ENCODE measurements around the gene PPM1L.

Gene PPM1L

DNA sequence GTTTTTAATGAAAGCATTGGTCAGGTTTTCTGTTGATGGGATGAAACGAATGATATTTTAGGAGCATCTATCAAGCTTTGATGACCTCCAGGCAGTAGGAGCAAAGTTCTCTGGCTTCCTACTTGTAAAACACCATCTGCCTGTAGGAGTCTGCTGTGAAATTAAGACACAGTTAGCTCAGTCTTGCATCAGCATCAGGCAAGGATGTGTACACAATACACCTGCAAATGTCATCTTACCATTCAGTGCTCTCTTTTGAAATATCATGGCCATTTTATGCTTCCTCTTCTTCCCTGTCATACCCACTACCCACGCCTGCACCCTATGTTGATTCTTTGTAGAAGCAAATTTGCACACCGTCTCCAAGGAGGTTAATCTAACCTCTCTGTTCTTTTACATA lies 310.9 kb downstream of the PPM1L start:
- TF ChIP-seq, protein P1, sequence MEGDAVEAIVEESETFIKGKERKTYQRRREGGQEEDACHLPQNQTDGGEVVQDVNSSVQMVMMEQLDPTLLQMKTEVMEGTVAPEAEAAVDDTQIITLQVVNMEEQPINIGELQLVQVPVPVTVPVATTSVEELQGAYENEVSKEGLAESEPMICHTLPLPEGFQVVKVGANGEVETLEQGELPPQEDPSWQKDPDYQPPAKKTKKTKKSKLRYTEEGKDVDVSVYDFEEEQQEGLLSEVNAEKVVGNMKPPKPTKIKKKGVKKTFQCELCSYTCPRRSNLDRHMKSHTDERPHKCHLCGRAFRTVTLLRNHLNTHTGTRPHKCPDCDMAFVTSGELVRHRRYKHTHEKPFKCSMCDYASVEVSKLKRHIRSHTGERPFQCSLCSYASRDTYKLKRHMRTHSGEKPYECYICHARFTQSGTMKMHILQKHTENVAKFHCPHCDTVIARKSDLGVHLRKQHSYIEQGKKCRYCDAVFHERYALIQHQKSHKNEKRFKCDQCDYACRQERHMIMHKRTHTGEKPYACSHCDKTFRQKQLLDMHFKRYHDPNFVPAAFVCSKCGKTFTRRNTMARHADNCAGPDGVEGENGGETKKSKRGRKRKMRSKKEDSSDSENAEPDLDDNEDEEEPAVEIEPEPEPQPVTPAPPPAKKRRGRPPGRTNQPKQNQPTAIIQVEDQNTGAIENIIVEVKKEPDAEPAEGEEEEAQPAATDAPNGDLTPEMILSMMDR (conservative IDR thresholded peaks at IDR 0.05; ENCODE audit: low read length) = no peak
- DNase-seq (ENCODE audit: low read depth) = no peak
- no peak overlapping the region for H3K4me3 ChIP-seq (ENCODE audit: low read length)

DNA sequence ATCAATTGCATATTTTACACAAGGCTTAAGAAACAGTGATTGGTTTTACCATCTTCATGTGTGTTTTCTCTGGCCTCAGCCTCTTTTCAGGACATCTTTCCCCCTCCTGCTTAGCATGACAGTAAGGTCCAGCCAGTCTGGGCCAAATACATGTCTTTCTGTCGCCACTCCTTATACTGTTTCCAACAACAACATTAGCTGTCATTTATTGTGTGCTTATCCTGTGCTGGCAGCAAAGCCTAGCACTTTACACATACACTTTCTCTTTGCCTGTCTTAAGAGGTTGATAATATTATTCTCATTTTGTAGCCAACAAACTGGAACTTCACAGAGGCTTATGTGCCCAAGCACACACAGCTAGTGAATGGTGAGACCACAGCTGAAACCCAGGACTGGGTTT lies 311.3 kb downstream of the PPM1L start:
- no peak for DNase-seq (ENCODE audit: low read depth)
- H3K4me3 ChIP-seq (ENCODE audit: low read length) = no peak overlapping the region
- TF ChIP-seq, protein P1 (conservative IDR thresholded peaks at IDR 0.05; ENCODE audit: low read length) = no peak

DNA sequence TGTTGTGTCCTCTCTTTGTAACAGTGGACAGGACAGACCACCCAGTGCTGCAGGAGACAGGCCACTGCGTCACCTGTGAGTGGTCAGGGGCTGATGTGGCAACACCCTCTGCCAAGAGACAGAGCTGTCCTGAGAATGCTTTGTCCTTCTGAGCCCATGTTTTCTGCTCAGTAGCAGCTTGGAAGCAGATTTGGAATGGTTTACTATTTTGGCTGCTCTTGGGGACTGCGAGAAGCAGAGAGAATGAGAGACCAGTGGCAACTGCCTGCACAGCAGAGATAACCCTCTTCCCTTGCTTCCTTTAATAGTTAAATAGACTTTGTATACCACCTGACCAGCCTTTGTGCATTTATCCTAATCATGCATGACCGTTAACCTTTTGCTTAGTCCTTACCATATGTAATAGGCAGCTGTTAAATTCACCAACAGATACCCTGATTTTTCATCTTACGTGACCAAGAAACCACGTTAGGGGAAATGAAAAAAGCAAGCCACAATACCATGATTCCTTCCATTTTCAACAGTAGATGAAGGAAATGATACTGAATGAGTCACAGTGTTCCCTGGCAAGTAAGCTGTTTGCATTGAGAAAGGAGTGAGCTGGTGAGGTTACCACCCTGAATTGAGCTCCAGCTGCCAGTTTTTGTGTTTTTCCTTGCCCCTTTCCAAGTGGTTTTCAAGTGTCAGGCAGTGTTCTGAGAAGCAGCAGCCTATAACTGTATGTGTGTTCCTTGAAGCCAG lies 313.6 kb downstream of the PPM1L start:
- TF ChIP-seq, protein P1 (conservative IDR thresholded peaks at IDR 0.05; ENCODE audit: low read length) = no peak
- peak; percentile 58 for DNase-seq (ENCODE audit: low read depth)
- H3K4me3 ChIP-seq (ENCODE audit: low read length) = no peak overlapping the region

DNA sequence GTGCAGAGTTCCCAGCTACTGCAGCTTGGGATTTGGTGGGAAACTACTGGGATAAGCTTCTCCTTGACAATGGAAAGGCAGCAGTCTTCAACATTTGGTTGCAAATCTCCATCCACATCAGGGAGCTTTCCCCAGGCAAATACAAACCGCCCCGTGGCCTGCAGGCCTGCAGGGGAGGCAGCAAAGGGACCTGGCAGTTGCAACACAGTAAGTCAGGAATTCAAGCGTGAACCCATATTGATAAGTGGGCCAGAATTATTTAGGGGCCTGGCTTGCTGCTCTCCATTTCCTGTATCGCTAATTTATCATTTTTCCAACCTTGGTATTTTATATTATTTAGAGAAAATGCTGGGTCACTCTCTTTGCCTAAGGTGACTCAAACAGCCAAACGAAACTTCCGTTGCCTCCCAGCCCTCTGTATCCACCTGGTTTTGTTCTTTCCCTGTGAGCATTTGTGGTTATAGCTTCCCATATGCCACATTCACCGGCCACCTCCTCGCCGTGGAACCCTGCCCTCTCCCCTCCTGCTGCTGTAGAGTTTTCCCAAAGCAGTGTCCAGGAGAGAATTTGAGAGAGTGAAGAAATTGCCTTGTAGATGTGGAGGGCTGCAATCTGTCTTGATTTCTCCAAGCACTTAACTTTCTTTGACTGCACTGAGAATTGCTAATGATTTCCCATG lies 314.4 kb downstream of the PPM1L start:
- no peak overlapping the region for H3K4me3 ChIP-seq (ENCODE audit: low read length)
- TF ChIP-seq, protein P1 (conservative IDR thresholded peaks at IDR 0.05; ENCODE audit: low read length) = no peak
- no peak for DNase-seq (ENCODE audit: low read depth)

DNA sequence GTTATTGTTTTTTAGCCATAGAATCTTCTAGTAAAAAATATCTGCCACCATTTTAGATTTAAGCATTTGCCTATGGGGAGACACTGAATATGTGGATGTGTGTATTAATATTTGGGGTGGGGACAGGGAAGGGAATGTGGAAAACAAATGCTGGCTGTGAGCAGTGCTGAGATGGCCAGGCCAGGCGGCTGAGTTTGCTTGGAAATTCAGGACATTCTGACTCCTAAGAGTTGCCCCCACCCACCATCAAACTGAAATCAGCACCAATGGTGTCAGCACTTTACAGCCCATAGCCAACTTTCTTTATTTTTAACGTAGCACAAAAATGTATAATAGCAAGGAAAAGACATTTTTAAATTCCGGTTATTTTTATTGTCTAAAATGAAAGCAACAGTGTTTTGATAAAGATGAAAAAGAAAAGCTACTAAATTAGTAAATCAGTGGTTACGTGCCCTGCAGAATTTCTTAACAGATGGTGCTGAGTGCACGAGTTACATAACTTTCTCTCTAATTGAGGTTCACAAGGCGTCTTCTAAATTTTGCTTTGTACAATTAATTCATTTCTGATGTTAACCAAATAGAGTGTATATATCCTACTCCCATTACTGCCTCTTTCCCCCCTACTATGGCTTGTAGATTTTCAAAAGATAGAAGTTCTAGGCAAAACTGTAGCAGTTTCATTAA lies 315.1 kb downstream of the PPM1L start:
- TF ChIP-seq, protein P1 (conservative IDR thresholded peaks at IDR 0.05; ENCODE audit: low read length) = no peak
- no peak overlapping the region for H3K4me3 ChIP-seq (ENCODE audit: low read length)

DNA sequence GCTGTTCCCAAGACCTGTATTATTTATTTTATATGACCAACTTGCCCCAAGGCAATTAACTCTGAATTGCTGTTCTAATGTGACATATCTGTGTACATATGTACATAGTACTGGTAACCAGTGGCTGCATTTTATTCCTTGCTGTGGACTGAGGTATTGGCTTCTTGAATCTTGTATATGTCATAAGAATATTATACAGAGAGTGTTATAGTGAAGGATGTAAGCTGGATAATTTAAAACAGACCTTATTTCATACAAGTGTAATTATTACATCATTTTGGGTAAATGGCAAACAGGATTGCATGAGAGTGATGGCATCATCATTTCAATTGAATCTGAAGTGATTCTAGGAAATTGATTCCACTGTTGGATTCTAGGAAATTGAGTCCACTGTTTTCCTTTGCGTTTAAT lies 316.2 kb downstream of the PPM1L start:
- no peak overlapping the region for H3K4me3 ChIP-seq (ENCODE audit: low read length)
- TF ChIP-seq, protein P1 (conservative IDR thresholded peaks at IDR 0.05; ENCODE audit: low read length) = no peak
- no peak for DNase-seq (ENCODE audit: low read depth)

More for the DNA sequence above, 315.1 kb downstream of the PPM1L start:
- no peak for DNase-seq (ENCODE audit: low read depth)

Data from AG10803 (cell line).